ENCODE data around the gene ZNF200. TPM values are rescaled to one million over a fixed set of nuclear protein-coding genes. Genes with fewer than 3 reads are reported as not detected.

ZNF200 gene
- total RNA-seq, 4 donors from 2014 or later, result 8.6 to 13.0 (median 10.0) TPM

- Histone ChIP-seq H3K36me3 (peaks cover 0 to 20% (median 5%) of the 10 kb centered on the region in 3 donors), H3K27ac (no peak overlapping the region), H3K27me3 (no peaks in the 10 kb centered on the region), H3K9me3 (peaks cover 0 to 3% (median 0%) of the 10 kb centered on the region in 4 donors), H3K4me1 (peaks cover 0 to 14% (median 7%) of the 10 kb centered on the region in 4 donors), H3K4me3 (no peak overlapping the region)
- peak in 2 of 3 donors; percentile 34 to 74 for DNase-seq
- no peak for TF ChIP-seq CTCF (IDR thresholded peaks at IDR 0.05)
- no peak for TF ChIP-seq POLR2A (IDR thresholded peaks at IDR 0.05)
Observed at GRCh38 chr16:3235856-3236669, 1.1 kb upstream of the ZNF200 start.

- H3K36me3 ChIP-seq, result peaks cover 0 to 35% (median 5%) of the 10 kb centered on the region in 3 donors
- peak overlapping the region; percentile 91 to 99 (median 96) for H3K27ac ChIP-seq
- DNase-seq, result no peak
- H3K4me1 ChIP-seq, result peaks cover 0 to 14% (median 7%) of the 10 kb centered on the region in 4 donors
- H3K27me3 ChIP-seq, result no peaks in the 10 kb centered on the region
- H3K4me3 ChIP-seq, result peak overlapping the region; percentile 78 to 100 (median 94)
- TF ChIP-seq POLR2A (IDR thresholded peaks at IDR 0.05) (no peak), CTCF (IDR thresholded peaks at IDR 0.05) (no peak)
- H3K9me3 ChIP-seq, result peaks cover 0 to 9% (median 0%) of the 10 kb centered on the region in 4 donors
Observed at GRCh38 chr16:3234543-3234856, 458 bp downstream of the ZNF200 start.

GRCh38 chr16:3223913-3224515 is 10.9 kb downstream of the ZNF200 start:
- H3K4me3 ChIP-seq, result no peak overlapping the region
- peaks cover 0 to 80% (median 20%) of the 10 kb centered on the region in 4 donors for H3K9me3 ChIP-seq
- no peaks in the 10 kb centered on the region for H3K4me1 ChIP-seq
- TF ChIP-seq POLR2A (IDR thresholded peaks at IDR 0.05) (no peak), CTCF (IDR thresholded peaks at IDR 0.05) (no peak)
- H3K27me3 ChIP-seq, result no peaks in the 10 kb centered on the region
- H3K36me3 ChIP-seq, result peaks cover 0 to 56% (median 0%) of the 10 kb centered on the region in 3 donors
- no peak overlapping the region for H3K27ac ChIP-seq
- no peak for DNase-seq

GRCh38 chr16:3220839-3221238 is 14.1 kb downstream of the ZNF200 start:
- no peaks in the 10 kb centered on the region for H3K27me3 ChIP-seq
- no peak for TF ChIP-seq POLR2A (IDR thresholded peaks at IDR 0.05)
- H3K36me3 ChIP-seq, result peaks cover 0 to 25% (median 0%) of the 10 kb centered on the region in 3 donors
- H3K4me3 ChIP-seq, result no peak overlapping the region
- peaks cover 0 to 53% (median 20%) of the 10 kb centered on the region in 4 donors for H3K9me3 ChIP-seq
- peak in 1 of 3 donors; percentile 21 for DNase-seq
- H3K27ac ChIP-seq, result no peak overlapping the region
- H3K4me1 ChIP-seq, result peaks cover 0 to 4% (median 0%) of the 10 kb centered on the region in 4 donors

GRCh38 chr16:3216263-3216640 is 18.7 kb downstream of the ZNF200 start:
- TF ChIP-seq POLR2A (IDR thresholded peaks at IDR 0.05) (no peak), CTCF (IDR thresholded peaks at IDR 0.05) (no peak)
- Histone ChIP-seq H3K9me3 (peaks cover 0 to 8% (median under 1%) of the 10 kb centered on the region in 4 donors), H3K4me1 (peaks cover 0 to 4% (median 0%) of the 10 kb centered on the region in 4 donors), H3K27me3 (no peaks in the 10 kb centered on the region), H3K27ac (peak overlapping the region in 2 of 4 donors; percentile 34 to 65), H3K36me3 (no peaks in the 10 kb centered on the region), H3K4me3 (no peak overlapping the region)
- DNase-seq, result no peak
